GM23248 (cell line): ENCODE data around the gene TCP11. TPM values are rescaled to one million over a fixed set of nuclear protein-coding genes. Genes with fewer than 3 reads are reported as not detected.

Experiments
- DNase-seq: peaks from one replicate; pipeline ENCODE4 v3.0.0-alpha.2; 2015
- H2AFZ ChIP-seq: fragments of 200-600 bp; sonication (generic); 2 replicates; pipeline ENCODE4 v1.6.1; 2016; ENCODE audit warnings: antibody characterized with exemption
- H3F3A ChIP-seq: fragments of 200-600 bp; sonication (generic); 2 replicates; pipeline ENCODE4 v1.6.1; 2016; ENCODE audit warnings: mild to moderate bottlenecking, antibody characterized with exemption, mixed run types; ENCODE audit not compliant: insufficient read depth
- H3K27ac ChIP-seq: fragments of 200-600 bp; sonication (generic); 2 replicates; pipeline ENCODE4 v1.5.1; 2016; ENCODE audit warnings: mild to moderate bottlenecking
- H3K27me3 ChIP-seq: fragments of 200-600 bp; sonication (generic); replicated peaks from 2 replicates; pipeline ENCODE4 v1.6.1; 2016; ENCODE audit warnings: mild to moderate bottlenecking; ENCODE audit not compliant: insufficient read depth
- H3K36me3 ChIP-seq: fragments of 200-600 bp; sonication (generic); 2 replicates; pipeline ENCODE4 v1.6.1; 2016; ENCODE audit warnings: low read depth, mild to moderate bottlenecking
- H3K4me1 ChIP-seq: fragments of 200-600 bp; sonication (generic); 2 replicates; pipeline ENCODE4 v1.6.1; 2016; ENCODE audit warnings: mild to moderate bottlenecking; ENCODE audit not compliant: insufficient read depth
- H3K4me2 ChIP-seq: fragments of 200-600 bp; sonication (generic); one replicate; pipeline ENCODE4 v1.6.1; 2016; ENCODE audit warnings: mild to moderate bottlenecking; ENCODE audit not compliant: unreplicated experiment
- H3K4me3 ChIP-seq: fragments of 200-600 bp; sonication (generic); 2 replicates; pipeline ENCODE4 v1.5.1; 2016; ENCODE audit warnings: mild to moderate bottlenecking
- H3K79me2 ChIP-seq: fragments of 200-600 bp; sonication (generic); 2 replicates; pipeline ENCODE4 v1.6.1; 2016; ENCODE audit warnings: mild to moderate bottlenecking; ENCODE audit not compliant: insufficient read depth
- H3K9ac ChIP-seq: fragments of 200-600 bp; sonication (generic); 2 replicates; pipeline ENCODE4 v1.6.1; 2016; ENCODE audit warnings: mild to moderate bottlenecking
- H3K9me2 ChIP-seq: fragments of 200-600 bp; sonication (generic); 2 replicates; pipeline ENCODE4 v1.6.1; 2016; ENCODE audit warnings: mixed run types, mild to moderate bottlenecking, moderate library complexity; ENCODE audit not compliant: insufficient read depth
- H3K9me3 ChIP-seq: fragments of 200-600 bp; sonication (generic); one replicate; pipeline ENCODE4 v1.6.1; 2017; ENCODE audit warnings: low read depth
- H4K20me1 ChIP-seq: fragments of 200-600 bp; sonication (generic); 2 replicates; pipeline ENCODE4 v1.6.0; 2016; ENCODE audit not compliant: insufficient read depth
- EZH2 ChIP-seq: fragments of 200-600 bp; sonication (generic); IDR thresholded peaks from 2 replicates; pipeline ENCODE4 v1.6.1; 2018; ENCODE audit warnings: antibody characterized with exemption, mild to moderate bottlenecking; ENCODE audit not compliant: insufficient read depth, poor library complexity, severe bottlenecking
- EZH2phosphoT487 ChIP-seq: fragments of 200-600 bp; sonication (generic); IDR thresholded peaks from 2 replicates; pipeline ENCODE4 v1.6.1; 2018; ENCODE audit warnings: antibody characterized with exemption, moderate library complexity, mild to moderate bottlenecking, low read depth; ENCODE audit not compliant: insufficient read depth
- WGBS, 2 experiments: methylation state at CpG; one replicate each; pipeline ENCODE4 v1.1.6; 2015 to 2017; ENCODE audit warnings: low lambda C conversion rate in 2 of 2, low coverage in 1 of 2; ENCODE audit errors: missing lambda C conversion rate in 2 of 2; 5-methylcytosine and 5-hydroxymethylcytosine counted together
- in situ Hi-C: fragments of 300-500 bp; cut with MboI; formaldehyde crosslinking; loops from 2 replicates; pipeline ENCODE4 v1.15.0; 2020
- polyA plus RNA-seq: library from polyadenylated mRNA; unstranded; fragments of >200 nt; fragmentation: Nextera tagmentation; extraction: Ambion mirVana; gene quantifications from 2 replicates; pipeline ENCODE4 v1.2.1, GENCODE V29; 2016
- total RNA-seq: library from RNA; depleted of rRNA; stranded (reverse); fragments of >200 nt; shearing (Covaris generic); gene quantifications from 2 replicates; pipeline ENCODE4 v1.2.3, GENCODE V29; 2014

Gene TCP11
- total and polyA plus RNA-seq, 2 experiments from 2014 or later = not detected

- no peaks in the 10 kb centered on the region for H3K9me3 ChIP-seq
- H3K9me2 ChIP-seq = no peaks in the 10 kb centered on the region
- DNase-seq = no peak
- H3F3A ChIP-seq = peaks cover 41% of the 10 kb centered on the region
- in situ Hi-C loops = no loop called here
- no peaks in the 10 kb centered on the region for H3K36me3 ChIP-seq
- H4K20me1 ChIP-seq = no peaks in the 10 kb centered on the region
- no peak overlapping the region for H3K4me3 ChIP-seq
- peaks cover 64% of the 10 kb centered on the region for H3K4me1 ChIP-seq
- no peak overlapping the region for H2AFZ ChIP-seq
- TF ChIP-seq EZH2 (no peak), EZH2phosphoT487 (no peak)
- H3K9ac ChIP-seq = no peak overlapping the region
- H3K79me2 ChIP-seq = no peaks in the 10 kb centered on the region
- H3K27me3 ChIP-seq = no peaks in the 10 kb centered on the region
- WGBS, 2 experiments = 71 to 79% methylated on average over 3 of the region's 3 CpGs
- H3K27ac ChIP-seq = peak overlapping the region; percentile 70
- no peak overlapping the region for H3K4me2 ChIP-seq
Measured at GRCh38 chr6:35176301-35177024, 35.3 kb upstream of the TCP11 start.

DNA sequence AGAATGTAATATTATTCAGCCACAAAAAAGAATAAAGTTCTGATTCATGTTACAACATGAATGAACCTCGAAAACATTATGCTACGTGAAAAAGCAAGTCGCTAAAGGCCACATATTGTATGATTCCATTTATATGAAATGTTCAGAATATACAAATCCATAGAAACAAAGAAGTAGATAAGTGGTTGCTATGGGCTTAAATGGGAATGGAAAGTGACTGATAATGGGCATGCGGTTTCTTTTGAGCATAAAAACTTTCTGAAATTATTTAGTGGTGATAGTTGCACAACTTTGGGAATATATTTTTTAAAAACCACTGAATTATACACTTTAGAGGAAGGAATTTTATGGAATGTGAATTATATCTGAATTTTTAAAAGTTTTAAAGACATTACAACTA lies 33.4 kb upstream of the TCP11 start:
- H3K4me1 ChIP-seq = peaks cover 67% of the 10 kb centered on the region
- H3K4me3 ChIP-seq = no peak overlapping the region
- no peaks in the 10 kb centered on the region for H4K20me1 ChIP-seq
- peak overlapping the region; percentile 43; the same call in 1 of the 2 replicates for H3K27ac ChIP-seq
- no peak overlapping the region for H2AFZ ChIP-seq
- no peak overlapping the region for H3K4me2 ChIP-seq
- H3F3A ChIP-seq = peaks cover 33% of the 10 kb centered on the region
- WGBS, 2 experiments = 95 to 99% methylated on average over 4 of the region's 4 CpGs
- H3K9me3 ChIP-seq = no peaks in the 10 kb centered on the region
- TF ChIP-seq EZH2phosphoT487 (no peak), EZH2 (no peak)
- H3K9me2 ChIP-seq = no peaks in the 10 kb centered on the region
- DNase-seq = no peak
- H3K79me2 ChIP-seq = no peaks in the 10 kb centered on the region
- in situ Hi-C loops = no loop called here
- H3K27me3 ChIP-seq = no peaks in the 10 kb centered on the region
- no peak overlapping the region for H3K9ac ChIP-seq
- H3K36me3 ChIP-seq = no peaks in the 10 kb centered on the region

DNA sequence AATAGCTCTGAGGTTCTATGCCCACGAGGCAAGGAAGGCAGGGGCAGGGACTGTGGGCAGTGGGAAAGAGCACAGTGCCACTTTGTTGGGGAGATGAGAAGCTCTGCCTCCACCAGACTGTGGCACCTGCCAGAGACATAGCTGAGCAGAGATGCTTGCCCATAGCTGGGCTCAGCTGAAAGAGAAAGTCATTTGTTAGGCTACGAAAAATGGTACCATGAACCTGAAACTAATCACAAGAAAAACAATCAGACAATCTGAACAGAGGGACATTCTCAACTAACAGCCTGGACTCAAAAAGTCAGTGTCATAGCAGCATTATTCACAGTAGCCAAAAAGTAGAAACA lies 32.9 kb upstream of the TCP11 start:
- no peaks in the 10 kb centered on the region for H3K79me2 ChIP-seq
- no peak for DNase-seq
- WGBS, 2 experiments = 90% methylated on average over 2 of the region's 2 CpGs
- in situ Hi-C loops = no loop called here
- H3K27me3 ChIP-seq = no peaks in the 10 kb centered on the region
- H3K9me2 ChIP-seq = no peaks in the 10 kb centered on the region
- peaks cover 33% of the 10 kb centered on the region for H3F3A ChIP-seq
- H4K20me1 ChIP-seq = no peaks in the 10 kb centered on the region
- no peak overlapping the region; the same call in 1 of the 2 replicates for H2AFZ ChIP-seq
- no peak overlapping the region for H3K4me3 ChIP-seq
- H3K4me1 ChIP-seq = peaks cover 63% of the 10 kb centered on the region
- no peaks in the 10 kb centered on the region for H3K9me3 ChIP-seq
- H3K27ac ChIP-seq = peak overlapping the region; percentile 43
- H3K4me2 ChIP-seq = no peak overlapping the region
- no peak overlapping the region for H3K9ac ChIP-seq
- TF ChIP-seq EZH2 (no peak), EZH2phosphoT487 (no peak)
- no peaks in the 10 kb centered on the region for H3K36me3 ChIP-seq

DNA sequence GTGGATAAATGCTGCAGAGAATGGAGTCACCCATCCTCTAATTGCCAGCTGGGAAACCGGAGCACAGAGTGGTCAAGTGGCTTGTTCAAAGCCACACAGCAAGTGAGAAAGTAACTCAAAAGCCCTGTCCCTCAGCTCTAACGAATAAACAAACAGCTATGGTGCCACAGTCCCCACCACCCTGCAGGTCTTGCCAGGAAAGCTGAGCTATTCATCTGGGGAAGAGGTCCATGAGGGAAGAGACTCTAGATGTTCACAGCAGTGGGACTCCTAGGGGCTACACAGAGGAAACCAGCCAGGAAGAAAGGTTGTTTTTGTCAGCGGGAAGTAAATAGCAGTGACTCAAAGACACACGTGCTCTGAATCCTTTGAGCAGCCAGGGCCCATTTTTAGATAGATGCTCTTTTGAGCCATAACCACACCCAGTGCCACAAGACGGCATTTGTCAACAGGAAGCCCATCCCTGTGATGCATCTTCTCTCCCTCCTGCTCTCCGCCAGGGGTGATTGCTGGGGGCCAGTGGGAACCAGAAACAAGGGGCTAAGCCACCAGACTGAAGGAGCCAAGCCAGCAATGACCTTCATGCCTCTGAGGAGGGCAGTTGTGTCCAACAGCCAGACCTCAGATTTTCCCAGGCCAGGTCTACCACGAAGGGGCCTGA lies 32.4 kb upstream of the TCP11 start:
- H3K9me3 ChIP-seq = no peaks in the 10 kb centered on the region
- no peak overlapping the region for H3K9ac ChIP-seq
- DNase-seq = peak; percentile 70
- H3K4me2 ChIP-seq = no peak overlapping the region
- H3K4me3 ChIP-seq = no peak overlapping the region
- H3K79me2 ChIP-seq = no peaks in the 10 kb centered on the region
- peak overlapping the region; percentile 10; the same call in 1 of the 2 replicates for H2AFZ ChIP-seq
- no peaks in the 10 kb centered on the region for H3K27me3 ChIP-seq
- H3K36me3 ChIP-seq = no peaks in the 10 kb centered on the region
- TF ChIP-seq EZH2phosphoT487 (no peak), EZH2 (no peak)
- peaks cover 58% of the 10 kb centered on the region for H3K4me1 ChIP-seq
- 49 to 53% methylated on average over 7 of the region's 7 CpGs for WGBS, 2 experiments
- H3F3A ChIP-seq = peaks cover 33% of the 10 kb centered on the region
- H3K27ac ChIP-seq = peak overlapping the region; percentile 43
- in situ Hi-C loops = no loop called here
- no peaks in the 10 kb centered on the region for H4K20me1 ChIP-seq
- H3K9me2 ChIP-seq = no peaks in the 10 kb centered on the region
